Ishikawa (cell line): Measurements from ENCODE around the gene SENP7.

Source experiments
- CREB1 ChIP-seq: IDR thresholded peaks from 2 replicates; pipeline ENCODE4 v1.6.1; 2012; ENCODE audit warnings: low read depth
- EGR1 ChIP-seq: IDR thresholded peaks from 2 replicates; pipeline ENCODE4 v1.6.1; 2012
- EP300 ChIP-seq: IDR thresholded peaks from 2 replicates; pipeline ENCODE4 v1.6.1; 2012; ENCODE audit warnings: borderline replicate concordance
- REST ChIP-seq: IDR thresholded peaks from 2 replicates; pipeline ENCODE4 v1.6.1; 2012; ENCODE audit warnings: low read depth, mild to moderate bottlenecking
- TEAD4 ChIP-seq: IDR thresholded peaks from 2 replicates; pipeline ENCODE4 v1.6.1; 2012
- YY1 ChIP-seq: IDR thresholded peaks from 2 replicates; pipeline ENCODE4 v1.6.1; 2012; ENCODE audit warnings: low read depth
- ZBTB7A ChIP-seq: IDR thresholded peaks from 2 replicates; pipeline ENCODE4 v1.6.1; 2012; ENCODE audit warnings: low read depth
- TF ChIP-seq, protein P1 (sequence below): IDR thresholded peaks from 2 replicates; pipeline ENCODE4 v1.6.1; 2012

GRCh38 chr3:101383156-101383575 is 129.8 kb downstream of the SENP7 start:
- TF ChIP-seq EP300: no peak
- no peak for TF ChIP-seq YY1
- TF ChIP-seq REST: no peak
- TF ChIP-seq CREB1: no peak
- no peak for TF ChIP-seq EGR1
- TF ChIP-seq, protein P1, sequence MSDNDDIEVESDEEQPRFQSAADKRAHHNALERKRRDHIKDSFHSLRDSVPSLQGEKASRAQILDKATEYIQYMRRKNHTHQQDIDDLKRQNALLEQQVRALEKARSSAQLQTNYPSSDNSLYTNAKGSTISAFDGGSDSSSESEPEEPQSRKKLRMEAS: no peak
- no peak for TF ChIP-seq TEAD4
- no peak for TF ChIP-seq ZBTB7A
